Uterus (tissue), 4 donors: ENCODE results near the gene WDR64. TPM values are rescaled to one million over a fixed set of nuclear protein-coding genes. Genes with fewer than 3 reads are reported as not detected.

Source experiments
- DNase-seq, 2 donors: peaks; one replicate each; pipeline ENCODE4 v3.0.0-alpha.2; 2019 to 2020
- H3K27ac ChIP-seq, 2 donors: fragments of 200-600 bp; sonication (generic); 1 replicate in 1 of 2; 2 replicates in 1 of 2; pipeline ENCODE4 v1.5.1; 2016 to 2018
- H3K27me3 ChIP-seq, 2 donors: fragments of 200-600 bp; sonication (generic); one replicate each; pipeline ENCODE4 v1.5.1; 2018 to 2019; ENCODE audit warnings: control low read depth in 1 of 2
- H3K36me3 ChIP-seq, 2 donors: fragments of 200-600 bp; sonication (generic); one replicate each; pipeline ENCODE4 v1.5.1; 2019; ENCODE audit warnings: control low read depth in 1 of 2
- H3K4me1 ChIP-seq, 2 donors: fragments of 200-600 bp; sonication (generic); one replicate each; pipeline ENCODE4 v1.5.1; 2018 to 2019; ENCODE audit warnings: control low read depth in 1 of 2
- H3K4me3 ChIP-seq, 2 donors: fragments of 200-600 bp; sonication (generic); 1 replicate in 1 of 2; 2 replicates in 1 of 2; pipeline ENCODE4 v1.5.1; 2018 to 2019; ENCODE audit warnings: mild to moderate bottlenecking in 1 of 2
- H3K9me3 ChIP-seq, 2 donors: fragments of 200-600 bp; sonication (generic); one replicate each; pipeline ENCODE4 v1.5.1; 2019; ENCODE audit warnings: control low read depth in 1 of 2
- CTCF ChIP-seq, 4 experiments: fragments of 200-600 bp in 2 of 4; fragments of 450-650 bp in 2 of 4; sonication (generic) in 2 of 4; IDR thresholded peaks; one replicate each; pipeline ENCODE4 v1.5.1; 2016 to 2019; ENCODE audit warnings: antibody characterized with exemption in 4 of 4, mild to moderate bottlenecking in 2 of 4, moderate library complexity in 1 of 4
- POLR2A ChIP-seq, 2 donors: fragments of 450-650 bp; IDR thresholded peaks; one replicate each; pipeline ENCODE4 v1.6.1; 2016; ENCODE audit warnings: antibody characterized with exemption in 2 of 2, mild to moderate bottlenecking in 1 of 2, moderate library complexity in 1 of 2
- intact Hi-C: fragments of 100-400 bp; cut with DNase I; formaldehyde crosslinking; loops from one replicate; pipeline ENCODE4 v1.15.1; 2023; ENCODE audit warnings: low total_unique reads
- total RNA-seq, 4 donors: library from RNA; depleted of rRNA in 3 of 4; stranded (reverse); fragments of >200 nt in 3 of 4; gene quantifications; one replicate each; pipeline versions ENCODE4 v1.1.0 to v1.2.4, GENCODE V29; 2014 to 2023
- donor health status: DM: yes; HTN: yes; CAD: no.

Gene WDR64
- total RNA-seq, 4 donors from 2014 or later: 0.21 TPM; not detected in 3

DNA sequence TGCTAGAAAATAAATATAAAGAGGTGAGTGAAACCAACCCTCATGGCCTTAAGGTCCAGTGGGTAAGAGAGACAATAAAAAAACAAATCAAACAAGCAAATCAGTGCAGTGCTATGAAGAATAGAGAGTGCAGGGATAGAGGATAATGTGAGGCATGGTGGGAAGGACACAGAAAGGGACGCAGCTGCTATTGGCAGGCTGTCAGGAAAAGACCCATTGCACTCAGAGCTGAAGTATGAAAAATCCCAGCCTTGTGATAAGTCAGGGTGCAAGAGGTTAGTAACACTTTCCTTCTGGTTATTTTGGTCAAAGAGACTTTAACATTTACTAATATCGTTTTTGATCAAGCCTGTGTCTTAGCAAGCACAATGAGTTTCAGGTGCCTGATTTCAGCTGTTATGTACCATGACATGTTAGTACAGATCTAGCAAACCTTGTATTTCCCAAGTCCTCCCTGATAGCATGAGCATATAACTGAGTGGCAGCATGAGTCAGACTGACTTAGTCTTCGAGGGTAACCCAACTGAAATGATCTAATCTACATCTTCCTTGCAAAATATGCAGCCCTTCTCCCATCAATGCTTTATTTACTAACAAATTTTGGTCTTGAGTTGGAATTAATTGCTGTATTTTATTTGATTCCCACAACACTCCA is 43.6 kb upstream of the WDR64 start:
- Histone ChIP-seq H3K4me1 (no peaks in the 10 kb centered on the region), H3K36me3 (no peaks in the 10 kb centered on the region), H3K9me3 (no peaks in the 10 kb centered on the region), H3K4me3 (no peak overlapping the region), H3K27ac (no peak overlapping the region), H3K27me3 (no peaks in the 10 kb centered on the region)
- TF ChIP-seq POLR2A (IDR thresholded peaks at IDR 0.05) (no peak), CTCF (IDR thresholded peaks at IDR 0.05) (no peak)
- no peak for DNase-seq
- intact Hi-C loops: no loop called here

GRCh38 chr1:241610056-241610815 is 41.8 kb upstream of the WDR64 start:
- H3K27ac ChIP-seq: no peak overlapping the region
- TF ChIP-seq POLR2A (IDR thresholded peaks at IDR 0.05) (no peak), CTCF (IDR thresholded peaks at IDR 0.05) (no peak)
- DNase-seq: no peak

GRCh38 chr1:241611063-241611462 is 41.0 kb upstream of the WDR64 start:
- H3K27me3 ChIP-seq: no peaks in the 10 kb centered on the region
- peak; percentile 56 to 68 (median 62) for TF ChIP-seq CTCF (IDR thresholded peaks at IDR 0.05)
- TF ChIP-seq POLR2A (IDR thresholded peaks at IDR 0.05): no peak

More at GRCh38 chr1:241610056-241610815, 41.8 kb upstream of the WDR64 start:
- intact Hi-C loops: no loop called here
- Histone ChIP-seq H3K4me1 (no peaks in the 10 kb centered on the region), H3K27me3 (no peaks in the 10 kb centered on the region), H3K9me3 (no peaks in the 10 kb centered on the region), H3K36me3 (no peaks in the 10 kb centered on the region), H3K4me3 (no peak overlapping the region)

GRCh38 chr1:241611736-241612135 is 40.3 kb upstream of the WDR64 start:
- Histone ChIP-seq H3K27ac (no peak overlapping the region), H3K4me3 (no peak overlapping the region), H3K9me3 (no peaks in the 10 kb centered on the region), H3K27me3 (no peaks in the 10 kb centered on the region), H3K36me3 (no peaks in the 10 kb centered on the region), H3K4me1 (no peaks in the 10 kb centered on the region)
- no peak for TF ChIP-seq POLR2A (IDR thresholded peaks at IDR 0.05)
- no peak for TF ChIP-seq CTCF (IDR thresholded peaks at IDR 0.05)
- intact Hi-C loops: no loop called here
- no peak for DNase-seq

More at GRCh38 chr1:241611063-241611462, 41.0 kb upstream of the WDR64 start:
- H3K9me3 ChIP-seq: no peaks in the 10 kb centered on the region
- H3K4me3 ChIP-seq: no peak overlapping the region
- H3K4me1 ChIP-seq: no peaks in the 10 kb centered on the region
- H3K27ac ChIP-seq: no peak overlapping the region
- intact Hi-C loops: no loop called here
- no peaks in the 10 kb centered on the region for H3K36me3 ChIP-seq
- DNase-seq: no peak
